Measurements from ENCODE around the gene SOD3.

DNA sequence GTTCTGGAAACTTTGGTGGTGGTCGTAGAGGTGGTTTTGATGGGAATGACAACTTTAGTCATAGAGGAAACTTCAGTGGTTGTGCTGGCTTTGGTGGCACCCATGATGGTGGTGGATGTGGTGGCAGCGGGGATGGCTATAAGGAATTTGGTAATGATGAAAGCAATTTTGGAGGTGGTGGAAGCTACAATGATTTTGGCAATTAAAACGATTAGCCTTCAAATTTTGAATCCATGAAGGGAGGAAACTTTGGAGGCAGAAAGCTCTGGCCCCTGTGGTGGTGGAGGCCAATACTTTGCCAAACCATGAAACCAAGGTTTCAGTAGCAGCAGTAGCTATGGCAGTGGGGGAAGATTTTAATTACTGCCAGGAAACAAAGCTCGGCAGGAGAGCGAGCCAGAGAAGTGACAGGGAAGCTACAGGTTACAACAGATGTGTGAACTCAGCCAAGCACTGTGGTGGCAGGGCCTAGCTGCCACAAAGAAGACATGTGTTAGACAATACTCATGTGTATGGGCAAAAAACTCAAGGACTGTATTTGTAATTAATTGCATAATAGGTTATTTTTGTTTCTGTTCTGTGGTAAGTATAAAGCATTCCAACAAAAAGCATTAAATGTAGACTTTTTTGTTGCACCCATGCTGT, 23.2 kb upstream of the SOD3 start:
- TF ChIP-seq POLR2A (IDR thresholded peaks at IDR 0.05), result no peak
- TF ChIP-seq, protein P1, sequence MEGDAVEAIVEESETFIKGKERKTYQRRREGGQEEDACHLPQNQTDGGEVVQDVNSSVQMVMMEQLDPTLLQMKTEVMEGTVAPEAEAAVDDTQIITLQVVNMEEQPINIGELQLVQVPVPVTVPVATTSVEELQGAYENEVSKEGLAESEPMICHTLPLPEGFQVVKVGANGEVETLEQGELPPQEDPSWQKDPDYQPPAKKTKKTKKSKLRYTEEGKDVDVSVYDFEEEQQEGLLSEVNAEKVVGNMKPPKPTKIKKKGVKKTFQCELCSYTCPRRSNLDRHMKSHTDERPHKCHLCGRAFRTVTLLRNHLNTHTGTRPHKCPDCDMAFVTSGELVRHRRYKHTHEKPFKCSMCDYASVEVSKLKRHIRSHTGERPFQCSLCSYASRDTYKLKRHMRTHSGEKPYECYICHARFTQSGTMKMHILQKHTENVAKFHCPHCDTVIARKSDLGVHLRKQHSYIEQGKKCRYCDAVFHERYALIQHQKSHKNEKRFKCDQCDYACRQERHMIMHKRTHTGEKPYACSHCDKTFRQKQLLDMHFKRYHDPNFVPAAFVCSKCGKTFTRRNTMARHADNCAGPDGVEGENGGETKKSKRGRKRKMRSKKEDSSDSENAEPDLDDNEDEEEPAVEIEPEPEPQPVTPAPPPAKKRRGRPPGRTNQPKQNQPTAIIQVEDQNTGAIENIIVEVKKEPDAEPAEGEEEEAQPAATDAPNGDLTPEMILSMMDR (IDR thresholded peaks at IDR 0.05), result no peak

Data from lower leg skin (tissue), 3 donors.